CD4-positive, alpha-beta T cell (primary cell): ENCODE data around the gene ADAMTS17. TPM values are rescaled to one million over a fixed set of nuclear protein-coding genes. Genes with fewer than 3 reads are reported as not detected.

Experiments used
- ATAC-seq: fragments of 200-7000 bp; cut with Tn5 transposase; one replicate; pipeline ENCODE4 v1.10.0; 2022; ENCODE audit warnings: mild to moderate bottlenecking; ENCODE audit not compliant: poor library complexity
- CTCF ChIA-PET: fragments of 350-600 bp; sonication (Branson Sonifier 250); formaldehyde crosslinking; loops from one replicate; lab custom pipeline; 2021; ENCODE audit warnings: antibody characterized with exemption, inconsistent platforms; lab: Charles Lee
- POLR2A ChIA-PET: fragments of 350-600 bp; sonication (Branson Sonifier 250); formaldehyde crosslinking; loops from one replicate; lab custom pipeline; 2021; ENCODE audit warnings: antibody characterized with exemption, inconsistent platforms; lab: Charles Lee
- DNase-seq, 14 experiments: peaks; one replicate each; pipeline ENCODE4 v3.0.0-alpha.2; 2013 to 2020; ENCODE audit warnings: mixed read lengths in 2 of 14
- H3K27ac ChIP-seq, 2 donors: one replicate each; pipeline versions ENCODE4 v1.5.1 to v1.7.0; 2013; ENCODE audit warnings: low read length in 2 of 2, low read depth in 1 of 2, mild to moderate bottlenecking in 1 of 2
- H3K27me3 ChIP-seq, 2 experiments: 1 replicate in 1 of 2; 2 replicates in 1 of 2; pipeline versions ENCODE4 v1.6.1 to v1.7.0; 2013; ENCODE audit warnings: low read length in 2 of 2, control low read depth in 1 of 2, mild to moderate bottlenecking in 1 of 2, moderate library complexity in 1 of 2; ENCODE audit not compliant: insufficient read depth in 2 of 2, control insufficient read depth in 1 of 2
- H3K36me3 ChIP-seq: one replicate; pipeline ENCODE4 v1.6.1; 2013; ENCODE audit warnings: low read length, control low read depth; ENCODE audit not compliant: insufficient read depth
- H3K4me1 ChIP-seq: one replicate; pipeline ENCODE4 v1.6.1; 2013; ENCODE audit warnings: low read length, control low read depth; ENCODE audit not compliant: insufficient read depth
- H3K4me3 ChIP-seq: one replicate; pipeline ENCODE4 v1.5.1; 2013; ENCODE audit warnings: mild to moderate bottlenecking, low read length, moderate library complexity
- H3K9me3 ChIP-seq, 2 experiments: 1 replicate in 1 of 2; 2 replicates in 1 of 2; pipeline versions ENCODE4 v1.6.1 to v1.7.0; 2013; ENCODE audit warnings: low read length in 2 of 2, mild to moderate bottlenecking in 2 of 2, control low read depth in 1 of 2, moderate library complexity in 1 of 2; ENCODE audit not compliant: control insufficient read depth in 1 of 2, insufficient read depth in 1 of 2
- H3K27ac Mint-ChIP-seq: one replicate; pipeline ENCODE4 v1.8.0; 2020; ENCODE audit warnings: mixed read lengths
- H3K27me3 Mint-ChIP-seq: one replicate; pipeline ENCODE4 v1.8.0; 2021; ENCODE audit warnings: mixed read lengths
- H3K36me3 Mint-ChIP-seq: one replicate; pipeline ENCODE4 v1.8.0; 2021; ENCODE audit warnings: low read depth, mixed read lengths
- H3K4me1 Mint-ChIP-seq: one replicate; pipeline ENCODE4 v1.8.0; 2021; ENCODE audit warnings: low read depth, mixed read lengths
- H3K4me3 Mint-ChIP-seq: one replicate; pipeline ENCODE4 v1.8.0; 2020; ENCODE audit warnings: mild to moderate bottlenecking, mixed read lengths
- H3K9me3 Mint-ChIP-seq: one replicate; pipeline ENCODE4 v1.8.0; 2020; ENCODE audit warnings: mixed read lengths
- CTCF ChIP-seq: fragments of 200-600 bp; IDR thresholded peaks from one replicate; pipeline ENCODE4 v1.8.0; 2022; ENCODE audit warnings: antibody characterized with exemption, mild to moderate bottlenecking
- intact Hi-C, 2 experiments: fragments of 100-400 bp; cut with DNase I in 1 of 2; cut with micrococcal nuclease in 1 of 2; formaldehyde crosslinking; loops; one replicate each; pipeline versions ENCODE4 v1.15.1 to v1.9.0; 2023 to 2025; cut with DNase I, micrococcal nuclease
- total RNA-seq, 174 experiments: library from RNA in 2 of 174; stranded (reverse) in 2 of 174; gene quantifications; one replicate each; pipeline ENCODE4 v1.2.3 and lab custom pipeline; 2021 to 2026

ADAMTS17 gene
- total RNA-seq, 2 experiments from 2014 or later, result 9.9 to 13.2 TPM

GRCh38 chr15:100021653-100022052, 320.1 kb downstream of the ADAMTS17 start:
- ChIA-PET POLR2A (no interaction called here), CTCF (no interaction called here)
- no peak for DNase-seq
- Mint-ChIP-seq H3K4me1 (no peaks in the 10 kb centered on the region), H3K27me3 (no peaks in the 10 kb centered on the region), H3K9me3 (no peaks in the 10 kb centered on the region), H3K27ac (no peak overlapping the region), H3K36me3 (peaks cover 8% of the 10 kb centered on the region), H3K4me3 (no peak overlapping the region)
- no peaks in the 10 kb centered on the region for H3K27me3 ChIP-seq
- H3K36me3 ChIP-seq, result no peaks in the 10 kb centered on the region
- no peak for TF ChIP-seq CTCF
- H3K9me3 ChIP-seq, result peaks cover 0 to 11% of the 10 kb centered on the region in 2 experiments
- no peak for ATAC-seq
- no peak overlapping the region for H3K4me3 ChIP-seq
- H3K27ac ChIP-seq, result no peak overlapping the region
- H3K4me1 ChIP-seq, result no peaks in the 10 kb centered on the region
- intact Hi-C loops, result no loop called here

GRCh38 chr15:100020614-100021013, 321.2 kb downstream of the ADAMTS17 start:
- Mint-ChIP-seq H3K9me3 (no peaks in the 10 kb centered on the region), H3K4me3 (no peak overlapping the region), H3K36me3 (peaks cover 7% of the 10 kb centered on the region), H3K27me3 (no peaks in the 10 kb centered on the region), H3K4me1 (no peaks in the 10 kb centered on the region), H3K27ac (no peak overlapping the region)
- intact Hi-C loops, result no loop called here
- H3K27ac ChIP-seq, result no peak overlapping the region
- no peaks in the 10 kb centered on the region for H3K27me3 ChIP-seq
- CTCF ChIA-PET, result no interaction called here
- TF ChIP-seq CTCF, result no peak
- ATAC-seq (no peak), DNase-seq (no peak)
- H3K9me3 ChIP-seq, result peaks cover 0 to 11% of the 10 kb centered on the region in 2 experiments
- H3K36me3 ChIP-seq, result no peaks in the 10 kb centered on the region
- POLR2A ChIA-PET, result interaction anchor here (0.9 kb wide), 1 partner anchor 244 kb away, joined by 3 read pairs; no protein-coding TSS in a partner anchor
- no peak overlapping the region for H3K4me3 ChIP-seq
- H3K4me1 ChIP-seq, result no peaks in the 10 kb centered on the region

GRCh38 chr15:100020189-100020588, 321.6 kb downstream of the ADAMTS17 start:
- H3K36me3 ChIP-seq, result no peaks in the 10 kb centered on the region
- H3K36me3 Mint-ChIP-seq, result peaks cover 7% of the 10 kb centered on the region
- ATAC-seq (no peak), DNase-seq (no peak)
- no peaks in the 10 kb centered on the region for H3K27me3 ChIP-seq
- peaks cover 0 to 8% of the 10 kb centered on the region in 2 experiments for H3K9me3 ChIP-seq
- H3K9me3 Mint-ChIP-seq, result no peaks in the 10 kb centered on the region
- no peaks in the 10 kb centered on the region for H3K4me1 ChIP-seq
- CTCF ChIA-PET, result no interaction called here
- intact Hi-C loops, result no loop called here
- no peaks in the 10 kb centered on the region for H3K27me3 Mint-ChIP-seq
- no peak overlapping the region for H3K27ac Mint-ChIP-seq
- no peak overlapping the region for H3K4me3 Mint-ChIP-seq
- no peak for TF ChIP-seq CTCF
- no peaks in the 10 kb centered on the region for H3K4me1 Mint-ChIP-seq
- POLR2A ChIA-PET, result interaction anchor here (0.9 kb wide), 1 partner anchor 244 kb away, joined by 3 read pairs; no protein-coding TSS in a partner anchor
- no peak overlapping the region for H3K27ac ChIP-seq
- H3K4me3 ChIP-seq, result no peak overlapping the region
